ENCODE results near the gene BCKDHB. TPM values are rescaled to one million over a fixed set of nuclear protein-coding genes. Genes with fewer than 3 reads are reported as not detected.

BCKDHB gene
- total RNA-seq, 2 donors from 2014 or later: 19.0 to 33.0 TPM

- Histone ChIP-seq H3K4me1 (replicated peaks) (no peaks in the 10 kb centered on the region), H3K27me3 (replicated peaks; ENCODE audit: insufficient read depth) (no peaks in the 10 kb centered on the region), H3K9me3 (no peaks in the 10 kb centered on the region), H3K36me3 (no peaks in the 10 kb centered on the region), H3K27ac (no peak overlapping the region), H3K4me3 (no peak overlapping the region)
- 96% methylated on average over 1 of the region's 1 CpG for WGBS
- intact Hi-C loops (cut with DNase I): no loop called here
- DNase-seq (ENCODE audit: low spot score): no peak
- no peak for TF ChIP-seq POLR2AphosphoS5 (IDR thresholded peaks at IDR 0.05)
Observed at GRCh38 chr6:80145921-80146320, 39.5 kb downstream of the BCKDHB start.

- Histone ChIP-seq H3K27ac (no peak overlapping the region), H3K27me3 (replicated peaks; ENCODE audit: insufficient read depth) (no peaks in the 10 kb centered on the region), H3K4me3 (no peak overlapping the region), H3K9me3 (no peaks in the 10 kb centered on the region), H3K4me1 (replicated peaks) (no peaks in the 10 kb centered on the region), H3K36me3 (no peaks in the 10 kb centered on the region)
- intact Hi-C loops (cut with DNase I): no loop called here
- no peak for DNase-seq (ENCODE audit: low spot score)
- 96% methylated on average over 1 of the region's 1 CpG for WGBS
- no peak for TF ChIP-seq CTCF (IDR thresholded peaks at IDR 0.05)
- TF ChIP-seq POLR2AphosphoS5 (IDR thresholded peaks at IDR 0.05): no peak
- no peak for TF ChIP-seq POLR2A (IDR thresholded peaks at IDR 0.05)
Observed at GRCh38 chr6:80148220-80148619, 41.7 kb downstream of the BCKDHB start.

- DNase-seq (ENCODE audit: low spot score): no peak
- TF ChIP-seq CTCF (IDR thresholded peaks at IDR 0.05): no peak
- TF ChIP-seq POLR2AphosphoS5 (IDR thresholded peaks at IDR 0.05): no peak
- Histone ChIP-seq H3K9me3 (no peaks in the 10 kb centered on the region), H3K4me3 (no peak overlapping the region), H3K27ac (no peak overlapping the region), H3K27me3 (replicated peaks; ENCODE audit: insufficient read depth) (no peaks in the 10 kb centered on the region), H3K36me3 (no peaks in the 10 kb centered on the region), H3K4me1 (replicated peaks) (no peaks in the 10 kb centered on the region)
- intact Hi-C loops (cut with DNase I): no loop called here
- 94% methylated on average over 2 of the region's 2 CpGs for WGBS
Observed at GRCh38 chr6:80151635-80152034, 45.2 kb downstream of the BCKDHB start.

GRCh38 chr6:80154160-80154559, 47.7 kb downstream of the BCKDHB start:
- no peak for DNase-seq (ENCODE audit: low spot score)
- H3K27ac ChIP-seq: no peak overlapping the region
- intact Hi-C loops (cut with DNase I): no loop called here
- no peaks in the 10 kb centered on the region for H3K9me3 ChIP-seq
- H3K36me3 ChIP-seq: no peaks in the 10 kb centered on the region
- 95% methylated on average over 2 of the region's 2 CpGs for WGBS
- no peaks in the 10 kb centered on the region for H3K27me3 ChIP-seq (replicated peaks; ENCODE audit: insufficient read depth)
- H3K4me3 ChIP-seq: no peak overlapping the region
- no peaks in the 10 kb centered on the region for H3K4me1 ChIP-seq (replicated peaks)
- TF ChIP-seq POLR2A (IDR thresholded peaks at IDR 0.05) (no peak), POLR2AphosphoS5 (IDR thresholded peaks at IDR 0.05) (no peak), CTCF (IDR thresholded peaks at IDR 0.05) (no peak)

GRCh38 chr6:80156221-80156620, 49.8 kb downstream of the BCKDHB start:
- Histone ChIP-seq H3K4me3 (no peak overlapping the region), H3K36me3 (no peaks in the 10 kb centered on the region), H3K9me3 (no peaks in the 10 kb centered on the region), H3K27me3 (replicated peaks; ENCODE audit: insufficient read depth) (no peaks in the 10 kb centered on the region), H3K4me1 (replicated peaks) (no peaks in the 10 kb centered on the region), H3K27ac (no peak overlapping the region)
- intact Hi-C loops (cut with DNase I): no loop called here
- no peak for TF ChIP-seq POLR2AphosphoS5 (IDR thresholded peaks at IDR 0.05)
- no peak for DNase-seq (ENCODE audit: low spot score)

GRCh38 chr6:80158478-80158989, 52.1 kb downstream of the BCKDHB start:
- no peak for DNase-seq (ENCODE audit: low spot score)

More at GRCh38 chr6:80158478-80158989, 52.1 kb downstream of the BCKDHB start:
- WGBS: 89% methylated on average over 2 of the region's 2 CpGs
- Histone ChIP-seq H3K4me1 (replicated peaks) (no peaks in the 10 kb centered on the region), H3K27ac (no peak overlapping the region), H3K4me3 (no peak overlapping the region), H3K27me3 (replicated peaks; ENCODE audit: insufficient read depth) (no peaks in the 10 kb centered on the region), H3K9me3 (no peaks in the 10 kb centered on the region), H3K36me3 (no peaks in the 10 kb centered on the region)
- intact Hi-C loops (cut with DNase I): no loop called here
- TF ChIP-seq POLR2AphosphoS5 (IDR thresholded peaks at IDR 0.05): no peak
- no peak for TF ChIP-seq POLR2A (IDR thresholded peaks at IDR 0.05)

Measured in prostate gland (tissue), 2 donors.